Coronary artery (tissue), 2 donors: Measurements from ENCODE around the gene DOK6.

Experiments used
- DNase-seq: peaks from one replicate; pipeline ENCODE4 v3.0.0-alpha.2; 2017; ENCODE audit warnings: low spot score
- H3K27ac ChIP-seq, 2 donors: fragments of 200-600 bp; sonication (generic); one replicate each; pipeline ENCODE4 v1.5.1; 2016 to 2019
- H3K4me3 ChIP-seq: fragments of 200-600 bp; sonication (generic); 2 replicates; pipeline ENCODE4 v1.5.1; 2016; ENCODE audit warnings: mild to moderate bottlenecking, moderate library complexity
- CTCF ChIP-seq: fragments of 200-600 bp; sonication (generic); IDR thresholded peaks from one replicate; pipeline ENCODE4 v1.5.1; 2019; ENCODE audit warnings: antibody characterized with exemption

Gene DOK6

GRCh38 chr18:69727912-69728572, 327.4 kb downstream of the DOK6 start:
- no peak overlapping the region for H3K27ac ChIP-seq
- no peak for TF ChIP-seq CTCF
- no peak for DNase-seq
- H3K4me3 ChIP-seq, result no peak overlapping the region

- Histone ChIP-seq H3K27ac (no peak overlapping the region), H3K4me3 (no peak overlapping the region)
- no peak for TF ChIP-seq CTCF
- DNase-seq, result no peak
These were observed 330.0 kb downstream of the DOK6 start for GRCh38 chr18:69730664-69731063.

GRCh38 chr18:69734536-69734935, 333.8 kb downstream of the DOK6 start:
- no peak for TF ChIP-seq CTCF
- no peak for DNase-seq
- no peak overlapping the region for H3K27ac ChIP-seq
- H3K4me3 ChIP-seq, result no peak overlapping the region

GRCh38 chr18:69736730-69737129, 336.0 kb downstream of the DOK6 start:
- Histone ChIP-seq H3K27ac (no peak overlapping the region), H3K4me3 (no peak overlapping the region)
- no peak for DNase-seq
- TF ChIP-seq CTCF, result no peak

- H3K4me3 ChIP-seq, result no peak overlapping the region
- DNase-seq, result no peak
- TF ChIP-seq CTCF, result no peak
These were observed 337.2 kb downstream of the DOK6 start for GRCh38 chr18:69737851-69738250.

GRCh38 chr18:69747388-69747787, 346.7 kb downstream of the DOK6 start:
- Histone ChIP-seq H3K4me3 (no peak overlapping the region), H3K27ac (no peak overlapping the region)
- TF ChIP-seq CTCF, result no peak
- DNase-seq, result no peak

More at GRCh38 chr18:69737851-69738250, 337.2 kb downstream of the DOK6 start:
- no peak overlapping the region for H3K27ac ChIP-seq

GRCh38 chr18:69752737-69753380, 352.2 kb downstream of the DOK6 start:
- no peak overlapping the region for H3K27ac ChIP-seq
- TF ChIP-seq CTCF, result no peak
- DNase-seq, result no peak
- H3K4me3 ChIP-seq, result no peak overlapping the region
